Naive thymus-derived CD4-positive, alpha-beta T cell (primary cell): ENCODE measurements around the gene PLIN1. TPM values are rescaled to one million over a fixed set of nuclear protein-coding genes. Genes with fewer than 3 reads are reported as not detected.

Experiments used
- ATAC-seq: fragments of 150-1000 bp; cut with Tn5 transposase; 2 replicates; pipeline ENCODE4 v1.10.0; 2021; ENCODE audit warnings: mild to moderate bottlenecking, moderate library complexity
- CTCF ChIA-PET: fragments of 350-600 bp; sonication (Branson Sonifier 250); formaldehyde crosslinking; loops from one replicate; lab custom pipeline; 2021; ENCODE audit warnings: antibody characterized with exemption; lab: Charles Lee
- POLR2A ChIA-PET: fragments of 350-600 bp; sonication (Branson Sonifier 250); formaldehyde crosslinking; loops from one replicate; lab custom pipeline; 2021; ENCODE audit warnings: antibody characterized with exemption, inconsistent platforms; lab: Charles Lee
- DNase-seq, 9 donors: peaks; one replicate each; pipeline versions ENCODE4 v3.0.0 to v3.0.0-alpha.2; 2020 to 2022; ENCODE audit warnings: mixed read lengths in 1 of 9
- H3K27ac ChIP-seq: one replicate; pipeline ENCODE4 v1.7.0; 2013; ENCODE audit warnings: mild to moderate bottlenecking, low read depth, low read length, moderate library complexity
- H3K27me3 ChIP-seq, 2 donors: one replicate each; pipeline ENCODE4 v1.7.0; 2013; ENCODE audit warnings: low read length in 2 of 2, mild to moderate bottlenecking in 2 of 2, moderate library complexity in 2 of 2; ENCODE audit not compliant: control insufficient read depth in 2 of 2, insufficient read depth in 2 of 2
- H3K36me3 ChIP-seq, 3 experiments: 1 replicate in 2 of 3; 2 replicates in 1 of 3; pipeline ENCODE4 v1.7.0; 2013; ENCODE audit warnings: low read length in 3 of 3, mild to moderate bottlenecking in 3 of 3, moderate library complexity in 1 of 3; ENCODE audit not compliant: insufficient read depth in 3 of 3, control insufficient read depth in 2 of 3
- H3K4me1 ChIP-seq, 2 donors: one replicate each; pipeline ENCODE4 v1.7.0; 2013; ENCODE audit warnings: low read length in 2 of 2, mild to moderate bottlenecking in 2 of 2, moderate library complexity in 1 of 2; ENCODE audit not compliant: control insufficient read depth in 2 of 2, insufficient read depth in 2 of 2
- H3K4me3 ChIP-seq: 2 replicates; pipeline ENCODE4 v1.7.0; 2013; ENCODE audit warnings: mild to moderate bottlenecking, low read length
- H3K9me3 ChIP-seq, 3 experiments: 1 replicate in 2 of 3; 2 replicates in 1 of 3; pipeline ENCODE4 v1.7.0; 2013; ENCODE audit warnings: low read length in 3 of 3; ENCODE audit not compliant: control insufficient read depth in 2 of 3
- H3K27ac Mint-ChIP-seq, 9 donors: one replicate each; pipeline ENCODE4 v1.8.0; 2020 to 2022; ENCODE audit warnings: mixed read lengths in 9 of 9, mild to moderate bottlenecking in 8 of 9, moderate library complexity in 5 of 9, inconsistent platforms in 2 of 9
- H3K27me3 Mint-ChIP-seq, 5 donors: one replicate each; pipeline ENCODE4 v1.8.0; 2021 to 2022; ENCODE audit warnings: mixed read lengths in 5 of 5, mild to moderate bottlenecking in 1 of 5
- H3K36me3 Mint-ChIP-seq, 5 donors: one replicate each; pipeline ENCODE4 v1.8.0; 2020 to 2022; ENCODE audit warnings: mixed read lengths in 5 of 5, mild to moderate bottlenecking in 3 of 5, inconsistent platforms in 1 of 5
- H3K4me1 Mint-ChIP-seq, 7 donors: one replicate each; pipeline ENCODE4 v1.8.0; 2020 to 2022; ENCODE audit warnings: mixed read lengths in 7 of 7, mild to moderate bottlenecking in 3 of 7, inconsistent platforms in 1 of 7
- H3K4me3 Mint-ChIP-seq, 10 donors: one replicate each; pipeline ENCODE4 v1.8.0; 2020 to 2022; ENCODE audit warnings: mild to moderate bottlenecking in 10 of 10, mixed read lengths in 10 of 10, moderate library complexity in 6 of 10, inconsistent platforms in 2 of 10
- H3K9me3 Mint-ChIP-seq, 11 donors: one replicate each; pipeline ENCODE4 v1.8.0; 2020 to 2022; ENCODE audit warnings: mixed read lengths in 11 of 11, mild to moderate bottlenecking in 4 of 11, inconsistent platforms in 1 of 11, moderate library complexity in 1 of 11
- intact Hi-C, 2 donors: fragments of 100-400 bp; cut with micrococcal nuclease; formaldehyde crosslinking; loops; one replicate each; pipeline ENCODE4 v1.15.1; 2023
- polyA plus RNA-seq, 2 donors: library from polyadenylated mRNA; unstranded; fragments of 300-500 nt; fragmentation: Illumina TruSeq; gene quantifications; one replicate each; pipeline ENCODE4 v1.2.3, GENCODE V29; 2021
- total RNA-seq, 6 experiments: library from RNA in 5 of 6; stranded (reverse) in 5 of 6; gene quantifications; 1 replicate in 5 of 6; 2 replicates in 1 of 6; pipeline ENCODE4 v1.2.3 and lab custom pipeline; 2021 to 2026

The PLIN1 gene
- total and polyA plus RNA-seq, 7 experiments from 2014 or later: 0.06 to 1.8 (median 0.23) TPM; not detected in 1

DNA sequence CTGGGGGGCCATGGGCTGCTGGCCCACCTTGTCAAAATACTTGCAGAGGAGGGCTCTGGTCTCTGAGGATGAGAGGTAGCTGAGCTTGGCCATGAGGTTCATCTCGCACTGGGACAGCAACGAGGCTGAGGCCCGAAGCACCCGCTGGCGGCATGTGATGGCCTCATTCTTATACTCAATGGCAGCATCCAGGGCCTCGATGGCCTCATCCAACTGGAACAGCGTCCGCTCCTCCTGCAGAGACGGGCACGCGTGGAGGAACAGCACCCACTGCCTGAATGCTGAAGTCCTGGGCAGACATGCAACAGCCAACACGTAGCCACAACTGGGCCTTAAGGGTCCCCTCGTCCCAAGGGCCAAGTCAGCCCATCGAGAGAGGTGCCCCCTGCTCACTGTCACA lies 48.9 kb downstream of the PLIN1 start:
- Mint-ChIP-seq H3K4me1 (no peaks in the 10 kb centered on the region), H3K27me3 (peaks cover 0 to 11% (median 0%) of the 10 kb centered on the region in 5 donors), H3K4me3 (no peak overlapping the region), H3K36me3 (peaks cover 0 to 24% (median 0%) of the 10 kb centered on the region in 5 donors), H3K9me3 (peaks cover 0 to 3% (median 1%) of the 10 kb centered on the region in 11 donors), H3K27ac (no peak overlapping the region)
- intact Hi-C loops: no loop called here
- H3K36me3 ChIP-seq: no peaks in the 10 kb centered on the region
- ChIA-PET CTCF (no interaction called here), POLR2A (no interaction called here)
- H3K9me3 ChIP-seq: no peaks in the 10 kb centered on the region
- DNase-seq (no peak), ATAC-seq (no peak)
- no peak overlapping the region for H3K4me3 ChIP-seq
- H3K27me3 ChIP-seq: peaks cover 0 to 3% of the 10 kb centered on the region in 2 donors
- H3K27ac ChIP-seq: no peak overlapping the region
- H3K4me1 ChIP-seq: no peaks in the 10 kb centered on the region

DNA sequence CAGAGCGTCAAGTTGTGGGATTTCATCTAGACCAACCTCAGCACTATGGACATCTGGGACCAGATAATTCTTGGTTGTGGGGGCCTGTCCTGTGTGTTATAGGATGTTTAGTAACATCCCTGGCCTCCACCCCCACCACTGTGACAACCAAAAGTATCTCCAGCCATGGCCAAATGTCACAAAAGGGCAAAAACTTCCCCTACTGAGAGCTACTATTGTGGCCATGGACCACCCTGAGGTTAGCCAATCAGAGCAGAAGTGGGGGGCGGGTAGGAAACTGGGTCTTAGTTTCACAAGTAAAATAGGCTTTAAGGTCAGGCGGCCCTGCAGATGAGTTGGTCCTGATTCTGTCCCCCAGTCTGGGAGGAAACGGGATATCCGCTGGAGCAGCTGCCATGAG lies 49.3 kb downstream of the PLIN1 start:
- Histone ChIP-seq H3K27me3 (peaks cover 0 to 3% of the 10 kb centered on the region in 2 donors), H3K9me3 (no peaks in the 10 kb centered on the region), H3K4me1 (no peaks in the 10 kb centered on the region), H3K27ac (no peak overlapping the region), H3K4me3 (no peak overlapping the region), H3K36me3 (no peaks in the 10 kb centered on the region)
- Mint-ChIP-seq H3K36me3 (peaks cover 0 to 24% (median 0%) of the 10 kb centered on the region in 5 donors), H3K4me3 (no peak overlapping the region), H3K4me1 (no peaks in the 10 kb centered on the region), H3K27me3 (peaks cover 0 to 11% (median 0%) of the 10 kb centered on the region in 5 donors), H3K27ac (no peak overlapping the region), H3K9me3 (peaks cover 0 to 2% (median 0%) of the 10 kb centered on the region in 11 donors)
- ChIA-PET POLR2A (no interaction called here), CTCF (no interaction called here)
- no peak for DNase-seq
- no peak for ATAC-seq
- intact Hi-C loops: no loop called here

DNA sequence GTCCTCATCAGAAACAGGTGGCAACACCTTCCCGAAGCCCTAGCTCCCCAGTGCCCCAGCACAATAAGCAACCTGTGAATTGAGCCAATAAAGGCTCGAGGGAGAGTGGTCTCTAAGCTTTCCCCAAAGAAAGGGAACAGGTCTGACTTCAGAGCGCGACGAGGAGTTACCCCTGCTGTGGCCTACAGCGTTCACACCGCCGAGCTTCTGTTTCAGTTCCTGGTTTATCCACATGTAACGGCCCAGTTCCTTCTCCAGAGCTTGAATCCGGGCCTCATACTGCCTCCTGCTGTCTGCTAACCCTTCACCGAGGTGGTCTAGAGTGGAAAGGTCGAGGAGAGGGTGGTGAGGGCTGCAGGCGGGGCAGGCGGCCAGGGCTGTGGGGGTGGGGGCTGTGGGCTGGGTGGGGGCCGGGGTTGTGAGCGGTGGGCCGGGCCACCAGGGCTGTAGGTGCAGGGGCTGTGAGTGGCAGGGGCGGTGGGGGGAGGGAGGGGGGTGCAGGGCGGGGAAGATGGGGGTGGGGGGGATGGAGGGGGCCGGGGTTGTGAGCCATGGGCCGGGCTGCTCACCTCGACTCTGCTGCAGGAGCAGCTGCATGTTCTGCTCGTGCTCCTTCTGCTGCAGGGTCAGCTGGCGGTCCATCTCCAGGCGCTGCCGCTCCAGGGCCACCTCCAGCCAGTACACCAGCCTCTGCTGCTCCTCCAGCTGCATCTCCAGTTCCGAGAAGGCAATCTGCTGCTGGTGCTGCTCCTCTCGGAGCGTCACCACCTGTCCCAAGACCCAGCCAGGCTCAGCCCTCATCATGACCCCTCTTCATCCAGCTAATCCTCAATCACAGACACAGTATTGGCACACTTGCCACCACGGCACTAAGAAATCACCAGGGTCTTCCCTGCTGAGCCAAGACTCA lies 50.1 kb downstream of the PLIN1 start:
- intact Hi-C loops: no loop called here
- Histone ChIP-seq H3K9me3 (no peaks in the 10 kb centered on the region), H3K4me1 (no peaks in the 10 kb centered on the region), H3K27ac (no peak overlapping the region), H3K27me3 (peaks cover 0 to 3% of the 10 kb centered on the region in 2 donors), H3K36me3 (no peaks in the 10 kb centered on the region), H3K4me3 (no peak overlapping the region)
- ATAC-seq: no peak
- no peak overlapping the region for H3K27ac Mint-ChIP-seq
- peaks cover 0 to 2% (median 0%) of the 10 kb centered on the region in 11 donors for H3K9me3 Mint-ChIP-seq
- POLR2A ChIA-PET: no interaction called here
- no peaks in the 10 kb centered on the region for H3K4me1 Mint-ChIP-seq
- peaks cover 0 to 11% (median 0%) of the 10 kb centered on the region in 5 donors for H3K27me3 Mint-ChIP-seq
- DNase-seq: no peak
- CTCF ChIA-PET: no interaction called here
- H3K36me3 Mint-ChIP-seq: peaks cover 0 to 30% (median 0%) of the 10 kb centered on the region in 5 donors
- H3K4me3 Mint-ChIP-seq: no peak overlapping the region

DNA sequence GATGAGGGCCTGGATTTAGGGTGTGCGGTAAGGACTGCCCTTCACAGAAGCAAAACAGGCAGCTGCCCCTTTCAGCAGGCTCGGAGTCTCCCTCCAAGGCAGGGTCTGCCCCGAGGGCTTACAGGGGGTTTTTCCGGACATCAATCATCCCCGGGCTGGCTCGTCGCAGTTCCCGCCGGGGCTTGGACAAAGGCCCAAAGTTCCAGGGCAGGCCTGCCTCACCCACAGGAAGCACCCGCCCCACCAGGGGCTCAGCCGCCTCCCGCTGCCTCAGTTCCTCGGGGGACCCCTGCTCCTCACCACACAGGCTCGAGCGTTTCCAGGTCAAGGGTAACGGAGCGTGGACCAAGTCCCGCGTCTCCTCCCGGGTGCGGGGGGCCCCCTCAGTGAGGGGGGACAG lies 50.9 kb downstream of the PLIN1 start:
- H3K4me1 ChIP-seq: no peaks in the 10 kb centered on the region
- no peaks in the 10 kb centered on the region for H3K9me3 ChIP-seq
- ChIA-PET POLR2A (no interaction called here), CTCF (no interaction called here)
- Mint-ChIP-seq H3K9me3 (no peaks in the 10 kb centered on the region), H3K4me1 (no peaks in the 10 kb centered on the region), H3K36me3 (peaks cover 0 to 32% (median 0%) of the 10 kb centered on the region in 5 donors), H3K27me3 (peaks cover 0 to 7% (median 0%) of the 10 kb centered on the region in 5 donors), H3K4me3 (no peak overlapping the region), H3K27ac (no peak overlapping the region)
- no peak overlapping the region for H3K27ac ChIP-seq
- peaks cover 0 to 3% of the 10 kb centered on the region in 2 donors for H3K27me3 ChIP-seq
- no peak for ATAC-seq
- H3K4me3 ChIP-seq: no peak overlapping the region
- no peak for DNase-seq
- intact Hi-C loops: no loop called here
- no peaks in the 10 kb centered on the region for H3K36me3 ChIP-seq

DNA sequence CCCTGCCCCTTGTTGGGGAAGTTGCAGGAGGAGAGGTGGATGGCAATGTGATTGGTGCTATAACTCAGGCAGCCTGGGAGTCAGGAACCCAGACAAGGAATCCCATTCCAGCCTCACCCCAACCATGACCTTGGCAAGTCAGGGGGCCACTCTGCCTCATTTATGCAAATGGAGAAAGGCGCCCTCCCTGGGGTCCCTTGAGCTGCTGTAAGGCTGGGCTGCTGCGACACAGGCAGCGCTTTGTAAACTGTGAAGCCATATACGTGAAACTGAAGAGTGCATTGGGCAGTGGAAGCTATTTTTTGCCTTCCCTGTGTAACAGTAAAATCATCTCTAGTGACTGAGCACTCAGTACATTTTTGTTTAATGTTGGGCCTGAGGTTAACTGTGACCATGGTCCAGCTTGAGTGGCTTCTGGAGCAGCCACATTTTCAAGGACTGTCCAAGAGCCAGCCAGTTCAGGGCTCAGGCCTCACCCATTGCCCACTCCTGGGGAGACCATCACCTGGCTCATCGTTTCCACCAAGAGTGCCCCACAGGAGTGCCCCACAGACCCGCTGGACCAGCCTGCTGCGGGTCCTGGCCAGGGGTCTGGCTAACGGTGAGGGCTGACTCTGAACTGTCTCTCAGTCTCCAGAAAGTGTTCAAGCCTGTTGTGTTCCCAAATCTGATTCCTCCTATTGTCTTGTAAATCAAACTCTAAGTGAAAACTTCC lies 51.8 kb downstream of the PLIN1 start:
- no peak for DNase-seq
- Mint-ChIP-seq H3K27ac (no peak overlapping the region), H3K4me3 (no peak overlapping the region), H3K27me3 (peaks cover 0 to 4% (median 0%) of the 10 kb centered on the region in 5 donors), H3K4me1 (no peaks in the 10 kb centered on the region), H3K36me3 (peaks cover 0 to 32% (median 0%) of the 10 kb centered on the region in 5 donors), H3K9me3 (no peaks in the 10 kb centered on the region)
- no peaks in the 10 kb centered on the region for H3K4me1 ChIP-seq
- ATAC-seq: no peak
- POLR2A ChIA-PET: no interaction called here
- H3K9me3 ChIP-seq: no peaks in the 10 kb centered on the region
- CTCF ChIA-PET: no interaction called here
- H3K4me3 ChIP-seq: no peak overlapping the region
- H3K27me3 ChIP-seq: peaks cover 0 to 3% of the 10 kb centered on the region in 2 donors
- intact Hi-C loops: no loop called here
- no peak overlapping the region for H3K27ac ChIP-seq
- no peaks in the 10 kb centered on the region for H3K36me3 ChIP-seq

DNA sequence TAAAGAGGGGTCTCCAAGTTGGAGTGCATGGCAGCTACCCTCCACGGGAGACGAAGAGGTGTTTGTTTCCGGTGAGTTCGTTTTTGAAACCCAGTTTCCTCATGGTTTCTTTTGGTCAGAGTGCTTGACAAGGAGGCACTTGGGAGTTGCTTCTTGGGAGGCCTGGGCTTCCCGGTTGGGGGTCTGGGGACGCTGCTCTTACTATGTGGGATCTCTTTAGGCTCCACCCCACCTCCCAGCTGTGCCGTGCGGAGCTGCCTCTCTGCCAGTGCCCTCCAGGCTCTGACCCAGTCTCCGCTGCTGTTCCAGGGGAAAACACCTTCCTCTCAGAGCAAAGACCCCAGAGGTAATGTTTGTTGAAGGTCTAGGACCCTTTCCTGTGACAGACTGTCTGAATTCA lies 53.5 kb downstream of the PLIN1 start:
- Mint-ChIP-seq H3K27ac (no peak overlapping the region), H3K4me3 (no peak overlapping the region)

More for the DNA sequence above, 53.5 kb downstream of the PLIN1 start:
- Histone ChIP-seq H3K4me3 (no peak overlapping the region), H3K36me3 (no peaks in the 10 kb centered on the region), H3K4me1 (no peaks in the 10 kb centered on the region), H3K27me3 (no peaks in the 10 kb centered on the region), H3K9me3 (no peaks in the 10 kb centered on the region), H3K27ac (no peak overlapping the region)
- no peak for ATAC-seq
- intact Hi-C loops: no loop called here
- no peaks in the 10 kb centered on the region for H3K9me3 Mint-ChIP-seq
- peaks cover 0 to 29% (median 0%) of the 10 kb centered on the region in 5 donors for H3K36me3 Mint-ChIP-seq
- CTCF ChIA-PET: no interaction called here
- no peak for DNase-seq
- POLR2A ChIA-PET: no interaction called here
- no peaks in the 10 kb centered on the region for H3K4me1 Mint-ChIP-seq
- H3K27me3 Mint-ChIP-seq: no peaks in the 10 kb centered on the region
